HUDEP-2 (cell line): ENCODE results near the gene WIPF3.

ENCODE experiments used
- DNase-seq, 76 experiments: peaks; one replicate each; lab custom pipeline; 2025; ENCODE audit not compliant: unreplicated experiment in 76 of 76; lab: John Stamatoyannopoulos, UW

Gene WIPF3

GRCh38 chr7:29843726-29844125 is 37.4 kb downstream of the WIPF3 start:
- no peak for DNase-seq

DNA sequence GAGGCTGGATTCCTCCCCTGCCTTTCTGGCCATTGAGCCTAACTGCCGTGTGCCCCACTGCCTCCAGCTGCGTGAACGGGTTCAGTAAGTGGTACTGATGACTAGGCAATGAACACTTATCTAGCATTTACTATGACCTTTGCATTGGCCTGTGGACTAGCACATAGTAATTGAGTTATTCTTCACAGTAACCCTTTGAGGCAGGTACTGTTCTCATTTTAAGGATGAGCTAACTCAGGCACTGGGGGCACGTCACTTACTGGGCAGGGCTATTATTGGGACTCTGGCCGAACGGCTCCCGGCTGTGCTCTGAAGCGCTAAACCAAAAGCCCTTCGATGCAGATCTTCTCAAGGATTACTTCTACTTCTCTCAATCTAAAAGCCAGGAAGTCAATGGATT is 38.3 kb downstream of the WIPF3 start:
- no peak for DNase-seq

GRCh38 chr7:29847496-29847895 is 41.2 kb downstream of the WIPF3 start:
- DNase-seq, result no peak

DNA sequence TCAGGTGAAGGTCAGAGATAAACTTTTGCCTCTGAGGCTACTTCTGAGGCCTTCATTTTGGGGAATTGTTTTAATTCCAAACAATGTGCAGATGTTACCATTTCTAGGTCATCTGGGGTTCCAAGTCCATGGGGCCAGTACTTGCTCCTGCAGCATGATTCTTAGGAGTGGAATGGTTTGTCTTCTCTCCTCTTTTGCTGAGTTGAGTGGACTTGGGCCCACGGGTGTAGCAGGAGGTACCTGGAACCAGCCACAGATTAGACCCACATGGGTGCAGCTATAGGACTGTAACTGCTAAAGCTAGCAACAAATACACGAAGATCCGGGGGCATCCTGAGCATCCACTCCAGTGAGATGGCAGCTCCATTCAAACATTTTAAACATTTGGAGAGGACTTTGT is 41.6 kb downstream of the WIPF3 start:
- no peak for DNase-seq

GRCh38 chr7:29848941-29849340 is 42.6 kb downstream of the WIPF3 start:
- no peak for DNase-seq

DNA sequence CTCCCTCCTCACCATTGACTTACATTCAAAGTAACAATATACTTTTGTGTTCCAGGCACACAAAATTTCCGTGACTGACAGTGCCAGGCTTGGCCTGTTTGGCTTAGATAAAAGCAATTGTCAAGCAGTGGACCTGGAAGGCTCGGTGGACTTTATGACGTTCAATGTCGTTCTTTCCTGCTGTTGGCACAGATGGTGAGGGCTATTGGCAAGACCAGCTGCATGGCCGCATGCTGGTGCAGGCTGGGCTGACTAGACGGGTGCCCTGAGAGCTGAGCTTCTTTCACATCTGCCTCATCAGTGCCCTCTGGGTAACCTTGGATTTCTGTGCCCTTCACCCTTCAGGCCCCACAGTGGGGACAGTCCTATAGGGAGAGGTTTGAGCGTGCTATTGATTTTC is 45.2 kb downstream of the WIPF3 start:
- no peak for DNase-seq

DNA sequence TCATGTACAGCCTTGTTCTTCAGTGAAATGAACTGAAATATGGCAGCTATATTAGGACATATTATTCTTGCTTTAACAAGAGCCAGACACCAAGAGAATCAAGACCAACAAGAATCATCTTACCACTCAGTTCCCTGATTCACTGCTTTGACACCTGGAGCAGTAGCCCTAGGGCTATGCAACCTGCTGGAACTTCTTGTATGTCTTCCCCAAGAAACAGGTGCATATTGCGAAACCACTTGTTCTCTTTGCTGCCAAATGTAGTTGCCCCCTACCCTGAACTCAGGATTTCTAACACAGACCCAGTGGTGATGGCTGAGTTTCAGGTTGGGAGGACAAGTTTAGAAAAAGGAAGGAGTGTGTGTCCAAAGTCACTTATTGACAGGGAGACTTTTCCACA is 46.1 kb downstream of the WIPF3 start:
- DNase-seq, result no peak

DNA sequence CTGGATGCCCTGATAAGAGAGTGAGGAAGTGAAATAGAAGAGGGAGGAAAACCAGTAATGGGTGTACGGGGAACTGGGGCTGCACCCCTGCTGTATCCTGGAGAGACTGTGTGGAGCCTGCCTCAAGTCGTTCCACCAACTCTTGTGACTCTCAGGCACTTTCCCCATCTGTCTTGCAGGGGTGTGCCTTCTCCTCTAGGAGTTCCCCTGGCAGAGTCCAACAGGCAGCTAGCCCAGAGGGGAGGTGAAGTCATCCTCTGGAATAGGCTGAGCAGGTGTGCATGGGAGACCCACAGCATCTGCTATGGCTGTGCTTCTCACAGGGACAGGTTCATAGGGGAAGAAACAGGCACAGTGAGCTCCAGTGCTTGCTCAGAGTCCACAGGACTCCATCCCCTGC is 46.8 kb downstream of the WIPF3 start:
- no peak for DNase-seq

DNA sequence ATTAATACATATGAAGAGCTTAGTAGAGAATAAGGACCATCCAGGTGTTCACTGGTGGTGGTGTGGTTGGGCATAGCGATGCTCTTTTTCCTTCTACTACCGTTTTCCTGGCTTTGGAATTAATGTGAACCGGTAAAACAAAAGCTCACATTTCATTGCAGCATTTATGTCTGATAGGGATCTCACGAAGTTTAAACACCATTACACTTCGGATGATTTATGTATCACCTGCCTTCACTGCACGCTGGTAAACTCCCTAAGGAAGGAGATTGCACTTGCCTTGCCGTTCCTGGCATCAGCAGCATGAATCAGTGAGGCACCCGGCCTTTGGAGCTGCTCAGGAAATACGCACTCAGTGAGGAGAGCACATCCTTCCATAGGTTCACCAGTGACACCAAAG is 47.5 kb downstream of the WIPF3 start:
- no peak for DNase-seq

DNA sequence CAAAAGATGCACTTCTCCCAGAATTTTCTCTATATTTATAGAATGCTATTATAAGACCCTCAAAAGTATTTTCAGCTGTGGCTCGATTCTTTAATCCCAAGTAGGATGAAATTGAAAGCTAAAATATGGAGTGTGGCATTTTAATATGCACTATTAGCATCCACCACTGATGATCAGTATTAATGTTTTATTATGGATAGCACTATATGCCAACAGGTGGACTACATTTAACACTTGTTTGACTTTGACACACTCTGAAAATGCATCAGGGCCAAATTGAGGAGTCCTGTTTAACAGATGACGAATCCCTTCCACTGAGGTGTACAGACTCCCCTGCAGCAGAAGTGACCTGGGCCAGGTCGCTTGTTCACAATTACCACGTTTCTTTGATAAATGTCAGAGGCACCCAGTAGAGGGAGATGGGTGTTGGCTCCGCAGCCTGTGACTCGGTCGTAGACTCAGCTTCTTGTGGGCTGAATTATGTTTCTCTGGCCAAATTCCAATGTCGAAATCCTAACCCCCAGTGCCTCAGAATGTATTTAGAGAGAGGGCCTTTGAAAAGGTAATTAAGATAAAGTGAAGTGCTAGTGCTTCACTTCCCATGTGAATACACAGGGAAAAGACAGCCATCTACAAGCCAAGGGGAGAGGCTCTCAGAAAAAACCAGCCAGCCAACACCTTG is 48.1 kb downstream of the WIPF3 start:
- DNase-seq, result no peak

DNA sequence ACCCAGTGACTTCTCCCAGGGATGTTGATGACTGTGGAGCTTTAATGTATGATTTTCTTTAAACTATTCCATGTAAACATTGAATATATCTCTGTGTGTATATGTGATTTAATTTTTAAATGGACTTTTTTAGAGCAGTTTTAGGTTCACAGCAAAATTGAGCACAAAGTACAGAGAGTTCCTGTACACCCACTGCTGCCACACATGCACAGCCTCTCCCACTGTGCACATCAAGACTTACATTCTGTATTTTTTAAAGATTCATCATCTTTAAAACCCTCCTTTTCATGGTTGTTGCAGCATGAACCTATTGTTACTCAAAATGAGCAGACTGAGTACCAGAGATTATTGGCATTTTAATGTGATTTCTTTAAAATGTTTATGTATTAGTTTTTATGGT is 51.3 kb downstream of the WIPF3 start:
- no peak for DNase-seq

- DNase-seq, result no peak
These were observed 52.1 kb downstream of the WIPF3 start for GRCh38 chr7:29858191-29858951.

GRCh38 chr7:29859104-29859503 is 52.8 kb downstream of the WIPF3 start:
- no peak for DNase-seq

GRCh38 chr7:29859524-29860185 is 53.3 kb downstream of the WIPF3 start:
- DNase-seq, result no peak

DNA sequence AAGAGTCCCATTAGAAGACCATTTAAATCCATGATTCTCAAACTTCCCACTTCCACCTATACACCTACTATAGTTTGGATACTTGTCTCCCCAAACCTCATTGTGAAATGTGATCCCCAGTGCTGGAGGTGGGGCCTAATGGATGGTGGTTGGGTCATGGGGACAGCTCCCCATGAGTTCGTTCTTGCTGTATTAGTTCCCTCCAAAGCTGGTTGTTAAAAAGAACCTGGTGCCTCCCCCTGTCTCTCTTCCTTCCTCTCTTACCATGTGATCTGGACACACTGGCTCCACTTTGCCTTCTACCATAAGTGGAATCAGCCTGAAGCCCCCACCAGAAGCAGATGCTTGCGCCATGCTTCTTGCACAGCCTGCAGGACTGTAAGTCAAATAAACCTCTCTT is 53.9 kb downstream of the WIPF3 start:
- DNase-seq, result no peak

DNA sequence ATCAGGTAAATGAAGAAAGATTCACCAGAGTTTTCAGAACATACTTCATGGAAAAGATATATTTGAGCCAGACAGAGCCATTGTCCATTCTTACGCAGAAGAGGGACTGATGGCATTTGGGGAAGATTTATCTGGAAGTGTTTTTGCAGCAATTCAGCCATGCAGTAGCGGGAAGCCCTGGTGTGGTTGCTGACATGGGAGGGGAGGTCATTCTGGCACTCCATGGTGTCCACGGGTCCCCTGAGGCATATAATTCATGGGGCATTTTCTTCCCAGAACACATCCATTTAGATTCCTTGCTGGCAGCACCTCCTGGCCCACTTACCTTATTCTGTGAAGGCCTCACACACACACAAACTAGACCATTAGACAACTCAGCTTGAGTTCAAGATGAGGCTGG is 55.6 kb downstream of the WIPF3 start:
- DNase-seq, result no peak

DNA sequence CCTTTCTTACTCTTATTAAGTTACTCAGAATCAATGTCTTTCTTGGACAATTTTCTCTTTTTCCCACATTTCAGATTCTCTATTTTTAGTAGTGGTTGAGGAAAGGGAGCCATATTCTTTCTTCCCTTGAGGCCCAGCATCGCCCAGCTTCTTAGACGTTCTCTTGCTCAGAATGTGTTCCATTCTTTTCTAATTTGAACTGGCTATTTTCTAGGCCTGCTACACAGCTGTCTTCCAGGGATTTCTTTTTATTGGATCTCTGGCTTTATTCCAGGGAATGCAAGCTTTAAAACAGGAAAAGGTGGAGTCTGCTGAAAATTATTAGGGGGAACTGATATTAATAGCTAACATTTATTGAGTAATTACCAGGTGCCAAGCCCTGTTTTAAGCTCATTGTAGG is 58.3 kb downstream of the WIPF3 start:
- DNase-seq, result no peak

- DNase-seq, result no peak
These were observed 59.2 kb downstream of the WIPF3 start for GRCh38 chr7:29865526-29865925.

GRCh38 chr7:29866490-29866930 is 60.2 kb downstream of the WIPF3 start:
- no peak for DNase-seq

GRCh38 chr7:29871787-29872398 is 65.6 kb downstream of the WIPF3 start:
- DNase-seq, result no peak

GRCh38 chr7:29873644-29874294 is 67.5 kb downstream of the WIPF3 start:
- no peak for DNase-seq
